Gastrocnemius medialis (tissue), 4 donors: ENCODE measurements around the gene OCSTAMP.

Source experiments
- POLR2A ChIP-seq, 2 donors: fragments of 450-650 bp; IDR thresholded peaks; one replicate each; pipeline ENCODE4 v1.6.1; 2017; ENCODE audit warnings: antibody characterized with exemption in 2 of 2, mild to moderate bottlenecking in 2 of 2, moderate library complexity in 2 of 2
- TF ChIP-seq, protein P1 (sequence below), 5 experiments: fragments of 450-650 bp in 3 of 5; fragments of 200-600 bp in 2 of 5; sonication (generic) in 2 of 5; IDR thresholded peaks in 4 of 5; conservative IDR thresholded peaks in 1 of 5; 1 replicate in 4 of 5; 2 replicates in 1 of 5; pipeline ENCODE4 v1.5.1; 2016 to 2019; ENCODE audit warnings: antibody characterized with exemption in 5 of 5, mild to moderate bottlenecking in 3 of 5, moderate library complexity in 3 of 5

DNA sequence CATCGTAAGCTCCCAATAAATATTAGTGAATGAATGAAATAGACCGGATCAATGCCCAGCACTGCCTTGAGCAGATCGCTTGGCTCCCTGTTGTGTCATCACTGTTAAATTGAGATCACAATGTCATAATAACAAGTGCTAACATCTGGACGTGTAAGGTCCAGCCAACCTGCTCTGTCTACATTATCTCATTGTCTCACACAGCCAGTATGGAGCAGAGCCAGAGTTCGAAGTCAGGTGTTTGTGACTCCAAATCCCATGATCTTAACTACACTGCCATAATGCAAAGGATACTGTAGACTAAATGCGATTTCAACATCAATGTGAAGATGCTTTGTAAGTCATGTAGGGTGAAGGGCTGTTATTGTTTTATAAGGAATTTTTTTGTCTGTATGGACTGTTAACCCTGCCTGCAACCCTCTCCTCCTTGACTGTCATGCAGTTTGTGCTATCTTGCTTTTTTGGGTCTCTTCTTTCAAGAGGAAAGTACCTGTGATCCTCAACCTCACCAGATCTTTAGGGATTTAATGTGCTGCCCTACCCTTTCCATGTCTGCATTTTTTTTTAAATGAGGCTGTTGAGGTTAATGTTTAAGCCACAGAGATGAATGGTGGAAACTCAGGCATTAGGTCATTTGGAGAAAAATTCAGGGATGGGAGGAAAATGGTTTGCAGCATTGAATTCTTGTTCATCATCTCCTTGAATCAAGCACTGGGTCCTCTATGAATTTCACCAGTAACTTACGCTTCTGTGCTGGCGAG lies 49.0 kb upstream of the OCSTAMP start:
- TF ChIP-seq, protein P1, sequence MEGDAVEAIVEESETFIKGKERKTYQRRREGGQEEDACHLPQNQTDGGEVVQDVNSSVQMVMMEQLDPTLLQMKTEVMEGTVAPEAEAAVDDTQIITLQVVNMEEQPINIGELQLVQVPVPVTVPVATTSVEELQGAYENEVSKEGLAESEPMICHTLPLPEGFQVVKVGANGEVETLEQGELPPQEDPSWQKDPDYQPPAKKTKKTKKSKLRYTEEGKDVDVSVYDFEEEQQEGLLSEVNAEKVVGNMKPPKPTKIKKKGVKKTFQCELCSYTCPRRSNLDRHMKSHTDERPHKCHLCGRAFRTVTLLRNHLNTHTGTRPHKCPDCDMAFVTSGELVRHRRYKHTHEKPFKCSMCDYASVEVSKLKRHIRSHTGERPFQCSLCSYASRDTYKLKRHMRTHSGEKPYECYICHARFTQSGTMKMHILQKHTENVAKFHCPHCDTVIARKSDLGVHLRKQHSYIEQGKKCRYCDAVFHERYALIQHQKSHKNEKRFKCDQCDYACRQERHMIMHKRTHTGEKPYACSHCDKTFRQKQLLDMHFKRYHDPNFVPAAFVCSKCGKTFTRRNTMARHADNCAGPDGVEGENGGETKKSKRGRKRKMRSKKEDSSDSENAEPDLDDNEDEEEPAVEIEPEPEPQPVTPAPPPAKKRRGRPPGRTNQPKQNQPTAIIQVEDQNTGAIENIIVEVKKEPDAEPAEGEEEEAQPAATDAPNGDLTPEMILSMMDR (IDR thresholded peaks at IDR 0.05 in 4 of 5, conservative IDR thresholded peaks at IDR 0.05 in 1 of 5), result no peak
- TF ChIP-seq POLR2A (IDR thresholded peaks at IDR 0.05), result no peak
